ENCODE results near the gene APOE.

The APOE gene

GRCh38 chr19:44874317-44874716 lies 31.3 kb upstream of the APOE start:
- no peak for TF ChIP-seq CTCF (IDR thresholded peaks at IDR 0.05)
- peaks cover 56 to 92% (median 79%) of the 10 kb centered on the region in 3 donors for H3K36me3 ChIP-seq
- no peak overlapping the region for H3K27ac ChIP-seq
- no peaks in the 10 kb centered on the region for H3K27me3 ChIP-seq
- peaks cover 0 to 4% (median 0%) of the 10 kb centered on the region in 4 donors for H3K4me1 ChIP-seq
- intact Hi-C loops (cut with DNase I; ENCODE audit: low total_unique reads) = no loop called here
- H3K9me3 ChIP-seq = no peaks in the 10 kb centered on the region
- no peak overlapping the region for H3K4me3 ChIP-seq
- no peak for DNase-seq

GRCh38 chr19:44875666-44876451 lies 29.7 kb upstream of the APOE start:
- Histone ChIP-seq H3K4me1 (peaks cover 0 to 4% (median 0%) of the 10 kb centered on the region in 4 donors), H3K36me3 (peaks cover 56 to 92% (median 79%) of the 10 kb centered on the region in 3 donors), H3K27me3 (no peaks in the 10 kb centered on the region), H3K9me3 (no peaks in the 10 kb centered on the region), H3K4me3 (no peak overlapping the region), H3K27ac (no peak overlapping the region)
- no peak for DNase-seq
- no peak for TF ChIP-seq CTCF (IDR thresholded peaks at IDR 0.05)
- intact Hi-C loops (cut with DNase I; ENCODE audit: low total_unique reads) = no loop called here

GRCh38 chr19:44876930-44877535 lies 28.6 kb upstream of the APOE start:
- TF ChIP-seq CTCF (IDR thresholded peaks at IDR 0.05) = no peak
- Histone ChIP-seq H3K4me3 (no peak overlapping the region), H3K4me1 (peaks cover 0 to 4% (median 0%) of the 10 kb centered on the region in 4 donors), H3K27me3 (no peaks in the 10 kb centered on the region), H3K9me3 (no peaks in the 10 kb centered on the region), H3K27ac (no peak overlapping the region), H3K36me3 (peaks cover 53 to 81% (median 69%) of the 10 kb centered on the region in 3 donors)
- intact Hi-C loops (cut with DNase I; ENCODE audit: low total_unique reads) = no loop called here
- DNase-seq = no peak

GRCh38 chr19:44878120-44878865 lies 27.3 kb upstream of the APOE start:
- Histone ChIP-seq H3K4me1 (peaks cover 0 to 4% (median under 1%) of the 10 kb centered on the region in 4 donors), H3K36me3 (peaks cover 43 to 73% (median 58%) of the 10 kb centered on the region in 3 donors), H3K9me3 (no peaks in the 10 kb centered on the region), H3K4me3 (no peak overlapping the region), H3K27ac (no peak overlapping the region), H3K27me3 (no peaks in the 10 kb centered on the region)
- intact Hi-C loops (cut with DNase I; ENCODE audit: low total_unique reads) = no loop called here
- no peak for DNase-seq
- TF ChIP-seq CTCF (IDR thresholded peaks at IDR 0.05) = no peak

GRCh38 chr19:44879309-44880065 lies 26.1 kb upstream of the APOE start:
- no peak for TF ChIP-seq CTCF (IDR thresholded peaks at IDR 0.05)
- intact Hi-C loops (cut with DNase I; ENCODE audit: low total_unique reads) = no loop called here
- Histone ChIP-seq H3K9me3 (no peaks in the 10 kb centered on the region), H3K4me1 (peaks cover 0 to 13% (median 6%) of the 10 kb centered on the region in 4 donors), H3K27ac (no peak overlapping the region), H3K27me3 (no peaks in the 10 kb centered on the region), H3K36me3 (peaks cover 31 to 69% (median 46%) of the 10 kb centered on the region in 3 donors), H3K4me3 (no peak overlapping the region)
- DNase-seq = no peak

Measured in tibial artery (tissue), 4 donors.